ENCODE data around the gene IL25.
"Not testable (repeated sequence)": the region's sequence is repeated elsewhere in the genome, so short reads cannot be mapped to it uniquely, and the experiment has no call there.

Gene IL25

DNA sequence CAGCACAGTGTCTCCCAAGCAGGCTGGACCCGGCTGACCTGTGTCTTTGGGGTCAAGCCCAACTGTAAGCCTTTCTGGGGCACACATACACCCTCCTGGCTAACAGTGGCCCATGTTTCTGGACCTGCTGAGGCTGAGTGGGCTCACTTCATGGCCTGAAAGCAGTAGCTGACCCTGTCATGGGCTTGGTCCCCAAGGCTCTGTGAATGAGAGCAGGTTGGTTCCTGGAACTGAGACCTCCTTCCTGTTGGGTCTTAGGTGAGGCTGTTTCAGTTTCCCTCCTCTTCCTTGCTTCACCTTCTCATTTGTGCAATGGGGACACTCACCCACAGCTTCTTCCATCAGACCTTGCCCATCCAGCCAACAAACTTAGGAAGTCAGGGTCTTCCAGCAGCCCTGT is 744 bp upstream of the IL25 start:
- no peak overlapping the region for H3K4me3 ChIP-seq (ENCODE audit: low read depth, low read length)

DNA sequence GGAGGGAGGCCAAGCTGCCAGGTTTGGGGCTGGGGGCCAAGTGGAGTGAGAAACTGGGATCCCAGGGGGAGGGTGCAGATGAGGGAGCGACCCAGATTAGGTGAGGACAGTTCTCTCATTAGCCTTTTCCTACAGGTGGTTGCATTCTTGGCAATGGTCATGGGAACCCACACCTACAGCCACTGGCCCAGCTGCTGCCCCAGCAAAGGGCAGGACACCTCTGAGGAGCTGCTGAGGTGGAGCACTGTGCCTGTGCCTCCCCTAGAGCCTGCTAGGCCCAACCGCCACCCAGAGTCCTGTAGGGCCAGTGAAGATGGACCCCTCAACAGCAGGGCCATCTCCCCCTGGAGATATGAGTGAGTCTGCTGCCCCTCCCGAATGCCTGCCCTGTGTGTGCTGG is 432 bp downstream of the IL25 start:
- no peak overlapping the region for H3K4me3 ChIP-seq (ENCODE audit: low read depth, low read length)

DNA sequence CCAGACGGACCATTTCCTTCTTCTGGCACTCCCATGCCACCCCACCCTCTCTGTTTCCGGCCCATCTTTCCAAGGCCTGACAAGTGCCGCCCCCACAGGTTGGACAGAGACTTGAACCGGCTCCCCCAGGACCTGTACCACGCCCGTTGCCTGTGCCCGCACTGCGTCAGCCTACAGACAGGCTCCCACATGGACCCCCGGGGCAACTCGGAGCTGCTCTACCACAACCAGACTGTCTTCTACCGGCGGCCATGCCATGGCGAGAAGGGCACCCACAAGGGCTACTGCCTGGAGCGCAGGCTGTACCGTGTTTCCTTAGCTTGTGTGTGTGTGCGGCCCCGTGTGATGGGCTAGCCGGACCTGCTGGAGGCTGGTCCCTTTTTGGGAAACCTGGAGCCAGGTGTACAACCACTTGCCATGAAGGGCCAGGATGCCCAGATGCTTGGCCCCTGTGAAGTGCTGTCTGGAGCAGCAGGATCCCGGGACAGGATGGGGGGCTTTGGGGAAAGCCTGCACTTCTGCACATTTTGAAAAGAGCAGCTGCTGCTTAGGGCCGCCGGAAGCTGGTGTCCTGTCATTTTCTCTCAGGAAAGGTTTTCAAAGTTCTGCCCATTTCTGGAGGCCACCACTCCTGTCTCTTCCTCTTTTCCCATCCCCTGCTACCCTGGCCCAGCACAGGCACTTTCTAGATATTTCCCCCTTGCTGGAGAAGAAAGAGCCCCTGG is 3.1 kb downstream of the IL25 start:
- H3K4me3 ChIP-seq (ENCODE audit: low read depth, low read length): no peak overlapping the region

- no peak within 1 kb of the TSS for H3K4me3 ChIP-seq (ENCODE audit: low read depth, low read length)
These were observed 4.0 kb downstream of the IL25 start, which contains the start of gene CMTM5 for GRCh38 chr14:23376482-23377197. Gene CMTM5, plus strand, starts transcription at chr14:23377046. Its CDS starts 206 bp downstream, at chr14:23377252.

- H3K4me3 ChIP-seq (ENCODE audit: low read depth, low read length): no peak overlapping the region
These were observed 4.6 kb downstream of the IL25 start for GRCh38 chr14:23377198-23377550.

DNA sequence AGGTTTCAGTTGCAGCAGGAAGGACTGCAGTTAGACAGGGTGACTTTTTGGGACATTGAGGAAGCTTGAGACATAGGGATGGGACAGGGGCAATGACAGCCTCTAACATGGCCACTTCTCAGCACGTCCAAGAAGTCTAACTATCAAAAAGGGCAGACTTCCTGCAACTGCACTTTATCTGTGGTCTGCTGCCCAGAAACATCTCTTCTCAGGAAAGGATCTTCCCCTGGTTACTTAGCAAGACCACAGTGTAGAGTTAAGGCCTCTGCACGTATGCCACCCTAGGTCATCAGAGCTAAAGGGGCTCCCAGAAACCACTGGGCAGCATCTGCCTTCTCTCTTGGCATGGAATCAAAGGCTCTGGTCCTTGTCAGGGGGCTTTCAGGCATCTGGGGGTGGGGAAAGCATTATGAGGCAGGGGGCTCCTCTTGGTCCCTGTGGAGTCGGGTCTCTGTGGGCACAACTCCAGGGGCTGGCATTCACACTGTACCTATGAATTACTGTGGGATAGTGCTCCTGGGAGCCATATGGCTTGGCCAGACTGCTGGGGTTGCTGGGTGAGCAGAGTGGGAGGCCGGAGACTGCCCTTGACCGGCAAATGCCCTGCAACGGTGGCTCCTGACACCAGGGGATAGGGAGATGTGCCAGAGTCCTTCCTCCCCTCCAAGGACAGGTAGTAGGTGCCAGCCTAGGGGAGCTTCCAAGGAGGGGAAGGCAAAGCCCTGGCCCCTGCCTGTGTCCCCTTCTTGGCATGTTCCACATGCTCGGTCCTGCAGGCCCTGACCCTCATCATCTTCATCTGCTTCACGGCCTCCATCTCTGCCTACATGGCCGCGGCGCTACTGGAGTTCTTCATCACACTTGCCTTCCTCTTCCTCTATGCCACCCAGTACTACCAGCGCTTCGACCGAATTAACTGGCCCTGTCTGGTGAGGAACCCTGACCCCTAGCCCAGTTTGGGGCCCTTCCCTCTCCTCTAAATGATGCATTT is 5.3 kb downstream of the IL25 start:
- H3K4me3 ChIP-seq (ENCODE audit: low read depth, low read length): no peak overlapping the region

- H3K4me3 ChIP-seq (ENCODE audit: low read depth, low read length): no peak overlapping the region
These were observed 6.1 kb downstream of the IL25 start for GRCh38 chr14:23378612-23379220.

DNA sequence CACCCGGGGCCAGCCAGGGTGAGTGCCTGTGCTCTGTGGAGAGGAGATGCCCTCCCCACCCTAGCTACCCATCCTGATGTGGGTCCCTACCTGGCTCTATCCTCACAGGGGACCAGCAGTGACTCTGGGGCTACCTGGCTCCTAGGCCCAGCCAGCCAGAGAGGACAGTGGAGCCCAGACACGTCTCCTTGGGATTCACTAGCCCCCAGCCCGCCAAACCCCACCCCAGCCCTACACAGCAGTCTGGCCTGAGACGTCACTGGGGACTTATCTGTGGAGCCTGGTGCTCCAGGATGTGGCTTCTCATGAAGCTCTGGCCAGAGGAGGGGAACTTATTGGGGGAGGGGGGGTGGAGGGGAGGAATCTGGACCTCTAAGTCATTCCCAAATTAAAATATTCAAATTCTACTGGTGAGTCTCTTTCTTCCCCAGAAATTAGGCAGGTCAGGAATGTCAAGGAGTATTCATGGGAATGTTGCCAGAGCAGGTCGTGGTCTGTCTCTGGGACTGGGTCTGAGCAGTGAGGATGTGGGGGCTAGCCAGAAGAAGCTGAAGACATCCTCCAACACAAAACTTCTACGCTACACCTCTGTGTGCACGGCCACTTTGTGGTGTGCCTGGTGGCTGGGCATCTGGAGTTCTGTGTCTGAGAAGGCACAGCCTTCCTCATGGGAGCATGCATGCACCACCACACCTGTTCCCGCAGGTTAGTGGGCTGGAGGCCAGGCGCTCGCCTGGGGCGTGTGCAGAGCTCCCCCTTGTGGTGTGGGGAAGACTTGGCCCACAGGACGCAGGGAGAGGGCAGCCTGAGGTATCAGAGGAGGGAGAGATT is 7.0 kb downstream of the IL25 start:
- H3K4me3 ChIP-seq (ENCODE audit: low read depth, low read length): no peak overlapping the region

GRCh38 chr14:23380197-23380914 is 7.7 kb downstream of the IL25 start:
- H3K4me3 ChIP-seq (ENCODE audit: low read depth, low read length): no peak overlapping the region

GRCh38 chr14:23380976-23381375 is 8.4 kb downstream of the IL25 start:
- H3K4me3 ChIP-seq (ENCODE audit: low read depth, low read length): no peak overlapping the region

GRCh38 chr14:23381871-23382270 is 9.3 kb downstream of the IL25 start:
- H3K4me3 ChIP-seq (ENCODE audit: low read depth, low read length): no peak overlapping the region

- no peak overlapping the region for H3K4me3 ChIP-seq (ENCODE audit: low read depth, low read length)
These were observed 9.7 kb downstream of the IL25 start for GRCh38 chr14:23382276-23382675.

GRCh38 chr14:23382731-23383440 is 10.3 kb downstream of the IL25 start:
- no peak overlapping the region for H3K4me3 ChIP-seq (ENCODE audit: low read depth, low read length)

- H3K4me3 ChIP-seq (ENCODE audit: low read depth, low read length): no peak overlapping the region
These were observed 11.9 kb downstream of the IL25 start for GRCh38 chr14:23384364-23385080.

GRCh38 chr14:23385244-23385641 is 12.6 kb downstream of the IL25 start:
- H3K4me3 ChIP-seq (ENCODE audit: low read depth, low read length): no peak overlapping the region

GRCh38 chr14:23385642-23386265 is 13.1 kb downstream of the IL25 start:
- no peak overlapping the region for H3K4me3 ChIP-seq (ENCODE audit: low read depth, low read length)

DNA sequence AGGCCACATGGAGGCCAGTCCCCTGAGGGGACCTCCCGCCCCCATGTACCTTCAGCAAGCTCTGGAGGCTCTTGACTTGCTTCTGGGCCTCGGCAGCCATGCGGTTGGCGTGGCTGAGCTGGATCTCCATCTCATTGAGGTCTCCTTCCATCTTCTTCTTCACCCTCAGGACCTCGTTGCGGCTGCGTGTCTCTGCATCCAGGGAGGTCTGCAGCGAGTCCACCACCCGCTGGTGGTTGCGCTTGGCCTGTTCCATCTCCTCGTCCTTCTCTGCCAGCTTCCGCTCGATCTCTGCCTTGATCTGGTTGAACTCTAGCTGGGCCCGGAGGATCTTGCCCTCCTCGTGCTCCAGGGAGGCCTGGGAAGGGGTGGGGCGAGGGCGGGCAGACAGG is 13.7 kb downstream of the IL25 start:
- H3K4me3 ChIP-seq (ENCODE audit: low read depth, low read length): not testable (repeated sequence)

GRCh38 chr14:23386999-23387398 is 14.4 kb downstream of the IL25 start:
- no peak overlapping the region for H3K4me3 ChIP-seq (ENCODE audit: low read depth, low read length)
